NCI-H1092 (cell line): ENCODE results near the gene APC2.

Source experiments
- DNase-seq: peaks from one replicate; lab custom pipeline; 2025; lab: John Stamatoyannopoulos, UW

Gene APC2

DNA sequence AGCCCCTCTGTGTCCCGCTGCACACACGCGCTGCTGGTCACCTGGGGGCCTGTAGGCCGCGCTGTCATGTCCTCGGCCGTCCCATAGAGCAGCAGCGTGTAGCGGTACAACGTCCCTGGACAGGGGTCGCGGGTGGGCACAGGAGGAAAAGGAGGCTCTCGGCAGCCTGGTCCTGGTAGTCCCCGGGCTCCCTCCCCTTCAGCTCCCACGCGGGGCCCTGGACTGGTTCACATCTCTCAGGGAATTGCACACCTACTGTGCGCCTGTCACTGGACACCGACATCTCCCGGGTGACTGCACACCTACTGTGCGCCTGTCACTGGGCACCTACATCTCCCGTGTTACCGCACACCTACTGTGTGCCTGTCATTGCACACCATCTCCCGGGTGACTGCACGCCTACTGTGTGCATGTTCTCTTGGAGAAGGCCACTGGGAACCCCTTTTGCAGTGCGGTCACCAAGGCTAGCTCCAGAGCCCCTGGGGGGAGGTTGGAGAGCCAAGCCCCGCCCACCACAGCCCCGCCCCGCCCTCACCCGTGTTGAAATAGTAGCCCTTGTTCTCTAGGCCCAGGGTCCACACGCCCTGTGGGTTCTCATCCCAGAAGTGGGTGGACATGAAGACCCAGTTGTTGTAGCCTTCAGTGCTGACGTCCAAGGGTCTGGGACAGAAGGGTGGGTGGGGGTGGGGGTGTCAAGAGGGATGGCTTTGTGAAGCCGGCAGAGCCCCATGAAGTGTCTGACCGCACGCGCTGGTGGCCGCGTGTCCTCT is 32.6 kb downstream of the APC2 start:
- DNase-seq: no peak

DNA sequence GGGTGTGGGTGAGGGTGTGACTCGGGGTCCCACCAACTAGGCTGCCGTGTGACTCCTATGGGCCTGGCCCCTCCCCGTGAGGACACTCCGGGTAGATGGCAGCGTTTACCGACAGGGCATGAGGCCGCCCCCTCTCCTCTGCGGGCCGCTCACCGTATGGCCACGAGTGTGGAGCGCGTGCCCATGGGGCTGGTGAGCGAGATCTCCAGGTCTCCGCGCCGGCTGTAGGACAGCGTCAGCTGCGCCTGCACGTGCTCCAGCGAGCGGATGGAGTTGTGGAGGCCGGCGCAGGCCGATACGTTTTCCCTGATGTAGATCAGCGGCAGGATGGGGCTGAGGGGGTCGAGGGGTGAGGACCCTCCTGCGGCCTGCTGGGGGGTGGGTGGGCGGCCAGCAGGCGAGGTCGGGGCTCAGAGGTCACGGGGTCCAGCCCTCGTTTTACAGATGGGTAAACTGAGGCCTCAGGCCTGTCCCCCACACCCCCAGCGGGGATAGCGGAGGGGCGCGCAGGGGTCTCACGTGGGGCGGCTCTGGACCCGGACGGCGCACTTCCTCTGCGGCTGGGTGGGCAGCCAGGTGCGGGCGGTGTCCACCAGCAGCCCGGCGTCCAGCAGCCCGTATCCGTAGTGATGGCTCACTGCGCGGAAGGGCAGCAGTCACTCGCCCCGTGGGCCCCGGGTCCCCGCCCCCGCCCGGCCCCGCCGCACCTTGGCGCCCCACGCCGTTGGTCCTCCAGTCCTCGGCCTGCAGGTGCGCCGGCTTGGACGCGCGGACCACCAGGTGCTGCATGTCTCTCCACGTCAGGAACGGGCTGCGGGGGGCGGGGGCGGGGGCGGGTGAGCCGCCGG is 33.4 kb downstream of the APC2 start:
- DNase-seq: no peak

DNA sequence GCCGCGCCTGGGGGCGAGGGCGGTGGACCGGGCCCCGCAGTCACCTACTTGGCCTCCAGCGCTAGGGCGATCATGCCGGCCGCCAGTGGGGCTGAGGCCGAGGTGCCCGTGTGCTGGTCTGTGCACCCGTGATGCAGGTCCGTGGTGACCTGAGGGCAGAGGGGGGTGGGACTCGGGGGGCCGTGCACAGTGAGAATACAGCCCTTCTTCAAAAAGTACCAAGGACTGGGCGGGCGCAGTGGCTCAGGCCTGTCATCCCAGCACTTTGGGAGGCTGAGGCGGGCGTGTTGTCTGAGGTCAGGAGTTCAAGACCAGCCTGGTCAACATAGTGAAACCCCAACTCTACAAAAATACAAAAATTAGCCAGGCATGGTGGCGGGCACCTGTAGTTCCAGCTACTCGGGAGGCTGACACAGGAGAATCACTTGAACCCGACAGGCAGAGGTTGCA is 34.1 kb downstream of the APC2 start:
- no peak for DNase-seq

DNA sequence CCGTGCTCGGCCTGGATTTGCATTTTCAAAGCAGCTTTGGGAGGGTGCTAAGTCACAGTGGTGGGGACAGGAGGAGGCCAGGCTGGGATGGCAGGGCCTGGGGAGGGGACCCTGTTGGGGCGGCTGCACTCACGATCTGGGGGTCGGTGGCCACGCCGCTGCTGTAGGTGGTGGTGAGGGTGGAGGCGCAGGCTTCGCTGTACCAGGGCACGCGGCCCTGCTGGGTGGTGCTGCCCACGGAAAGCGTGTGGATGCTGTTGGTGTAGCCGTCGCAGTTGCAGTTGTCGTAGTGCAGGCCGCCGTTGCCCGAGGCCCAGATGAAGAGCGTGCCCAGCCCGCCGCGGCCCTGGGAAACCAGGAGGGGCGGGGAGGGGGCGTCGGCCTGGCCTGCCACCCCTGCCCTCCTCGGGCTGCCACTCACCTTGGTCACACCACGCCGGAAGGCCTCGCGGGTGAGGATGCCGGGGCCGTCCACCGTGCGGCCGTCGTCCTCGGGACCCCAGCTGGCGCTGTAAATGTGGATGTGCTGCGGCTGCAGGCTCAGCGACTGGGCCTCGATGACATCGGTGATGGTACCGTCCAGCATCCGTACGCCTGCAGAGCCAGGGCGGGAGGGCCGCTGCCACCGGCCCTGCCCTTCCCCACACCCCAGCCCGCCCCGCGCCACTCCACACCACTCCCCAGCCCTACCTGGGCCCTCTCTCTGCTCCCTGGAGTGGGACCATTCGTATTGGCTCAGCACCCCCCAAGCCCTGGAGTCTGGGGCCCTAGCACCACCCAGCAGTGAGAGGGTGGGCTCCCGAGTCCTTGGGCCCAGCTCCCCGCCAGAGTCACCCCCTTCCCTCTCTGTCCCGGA is 37.0 kb downstream of the APC2 start:
- DNase-seq: no peak

DNA sequence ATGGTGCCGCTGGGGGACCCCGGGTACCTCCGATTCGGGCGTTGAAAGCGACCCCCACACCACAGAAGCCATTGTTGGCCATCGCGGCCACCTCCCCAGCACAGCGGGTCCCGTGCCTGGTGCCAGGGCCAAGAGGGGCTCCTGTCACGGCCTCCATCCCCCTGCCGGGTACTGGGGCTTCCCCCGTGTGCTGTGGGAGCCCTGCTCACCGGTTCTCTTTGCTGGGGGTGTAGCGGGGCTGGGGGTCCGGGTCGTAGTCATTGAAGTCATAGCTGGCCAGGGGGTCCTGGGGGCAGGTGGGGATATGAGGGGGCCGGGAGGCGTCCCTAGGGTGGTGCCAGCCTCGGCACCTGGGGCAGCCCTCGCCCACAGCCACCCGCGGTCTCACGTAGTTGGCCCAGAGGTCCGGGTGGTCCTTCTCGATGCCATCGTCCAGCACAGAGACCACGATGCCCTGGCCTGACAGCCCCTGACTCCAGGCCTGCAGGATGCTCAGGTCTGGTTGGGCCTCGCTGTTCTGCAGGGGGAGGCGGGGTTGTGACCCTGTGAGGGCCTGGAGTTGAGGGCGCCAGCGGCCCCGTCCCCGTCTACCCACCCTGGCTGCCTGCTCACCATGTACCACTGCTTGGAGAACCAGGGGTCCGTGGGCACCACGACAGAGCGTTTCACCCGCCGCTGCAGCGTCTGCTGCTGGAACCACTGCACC is 37.8 kb downstream of the APC2 start:
- DNase-seq: no peak

DNA sequence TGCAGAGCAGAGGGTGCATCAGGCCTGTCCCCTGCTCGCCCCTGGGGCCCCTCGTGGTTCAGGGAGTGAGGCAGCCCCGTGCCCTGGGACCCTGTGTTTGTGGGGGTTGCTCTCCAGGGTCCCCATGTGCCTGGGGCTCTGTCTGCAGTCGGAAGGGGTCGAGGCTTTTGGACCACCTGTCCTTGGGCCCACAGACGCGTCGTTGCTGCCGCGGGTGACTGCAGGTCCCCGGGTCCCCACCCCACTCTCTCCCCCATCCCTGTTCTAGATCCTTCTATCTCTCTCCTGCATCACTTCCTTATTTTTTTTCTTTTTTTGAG is 38.3 kb downstream of the APC2 start:
- DNase-seq: no peak

DNA sequence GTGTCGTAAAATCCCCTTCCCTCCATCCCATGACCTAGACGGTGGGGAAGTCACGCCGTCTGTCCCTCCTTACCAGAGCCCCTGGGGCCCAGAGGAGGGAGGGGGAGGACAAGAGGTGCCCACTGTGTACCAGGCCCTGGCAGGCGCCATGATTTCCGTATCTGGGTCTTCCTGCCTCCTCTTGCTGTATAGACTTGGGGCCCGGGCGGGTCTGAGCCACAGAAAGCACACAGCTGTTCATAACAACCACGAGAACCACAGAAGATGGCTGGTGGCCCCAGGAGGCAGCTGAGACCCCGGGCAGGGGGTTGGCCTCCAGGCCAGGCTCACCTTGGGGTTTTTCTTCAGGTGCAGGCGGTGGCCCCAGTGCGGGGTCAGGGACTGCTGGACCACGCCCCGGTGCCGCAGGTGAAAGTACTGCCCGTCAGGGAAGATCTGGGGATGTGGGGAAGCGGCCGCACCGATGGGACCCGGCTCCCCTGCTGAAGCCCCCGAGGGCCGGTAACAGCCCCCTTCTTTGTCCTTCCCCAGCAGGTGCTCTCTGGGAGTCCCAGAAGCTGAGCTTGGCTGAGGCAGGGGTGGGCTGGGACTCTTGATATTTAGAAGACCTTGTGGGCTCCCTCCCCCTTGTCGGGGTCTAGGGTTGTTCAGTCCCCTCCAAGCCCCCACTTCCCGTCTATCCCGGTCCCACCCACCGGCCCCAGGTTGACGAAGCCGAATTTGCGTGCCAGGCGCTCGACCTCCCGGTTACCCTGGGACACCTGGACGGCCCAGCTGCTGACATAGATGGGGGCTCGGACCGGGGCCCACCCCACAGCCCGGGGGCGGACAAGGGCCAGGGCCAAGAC is 39.8 kb downstream of the APC2 start:
- no peak for DNase-seq

DNA sequence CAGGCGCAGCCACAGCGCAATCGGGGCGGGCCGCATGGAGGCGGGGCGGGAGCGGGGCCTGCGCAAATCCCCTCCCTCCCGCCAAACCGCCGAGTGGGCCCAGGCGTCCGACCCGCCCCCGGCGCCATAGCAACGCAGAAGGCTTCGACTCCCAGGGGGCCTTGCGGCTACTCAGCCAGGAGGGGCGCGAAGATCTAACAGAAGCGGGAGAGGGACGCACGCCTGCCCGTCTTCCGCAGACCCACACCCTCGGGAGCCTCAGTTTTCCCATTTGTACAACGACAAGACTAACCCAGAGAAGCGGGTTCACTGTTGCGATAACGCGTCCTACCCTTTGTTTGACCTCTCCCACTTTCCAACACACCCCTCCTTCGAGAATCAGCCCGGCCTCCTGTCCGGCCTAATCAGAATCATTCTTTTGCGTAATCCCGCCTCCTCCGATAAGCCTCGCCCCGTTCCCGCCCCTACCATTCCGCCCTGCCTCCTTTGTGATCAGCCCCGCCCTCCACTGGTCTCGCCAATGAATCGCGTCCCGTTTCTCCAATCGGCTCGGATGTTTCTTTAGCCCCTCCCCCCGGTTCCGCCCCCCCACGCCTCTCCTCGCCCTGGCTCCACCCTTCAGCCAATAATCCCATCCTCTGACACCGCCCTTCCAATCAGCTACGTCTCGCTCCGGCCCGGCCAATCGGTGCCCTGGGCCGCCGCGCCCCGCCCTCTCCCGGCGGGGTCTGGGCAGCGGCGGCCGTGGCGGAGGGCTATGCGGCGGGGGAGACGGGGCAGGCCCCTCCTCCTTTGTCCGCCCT is 40.6 kb downstream of the APC2 start, which contains the start of gene PCSK4:
TSS of gene PCSK4 (minus strand) at position 40 of the 803 bp plus-strand sequence. CDS start at position 36, 4 bp downstream.
- DNase-seq: peak; percentile 97

DNA sequence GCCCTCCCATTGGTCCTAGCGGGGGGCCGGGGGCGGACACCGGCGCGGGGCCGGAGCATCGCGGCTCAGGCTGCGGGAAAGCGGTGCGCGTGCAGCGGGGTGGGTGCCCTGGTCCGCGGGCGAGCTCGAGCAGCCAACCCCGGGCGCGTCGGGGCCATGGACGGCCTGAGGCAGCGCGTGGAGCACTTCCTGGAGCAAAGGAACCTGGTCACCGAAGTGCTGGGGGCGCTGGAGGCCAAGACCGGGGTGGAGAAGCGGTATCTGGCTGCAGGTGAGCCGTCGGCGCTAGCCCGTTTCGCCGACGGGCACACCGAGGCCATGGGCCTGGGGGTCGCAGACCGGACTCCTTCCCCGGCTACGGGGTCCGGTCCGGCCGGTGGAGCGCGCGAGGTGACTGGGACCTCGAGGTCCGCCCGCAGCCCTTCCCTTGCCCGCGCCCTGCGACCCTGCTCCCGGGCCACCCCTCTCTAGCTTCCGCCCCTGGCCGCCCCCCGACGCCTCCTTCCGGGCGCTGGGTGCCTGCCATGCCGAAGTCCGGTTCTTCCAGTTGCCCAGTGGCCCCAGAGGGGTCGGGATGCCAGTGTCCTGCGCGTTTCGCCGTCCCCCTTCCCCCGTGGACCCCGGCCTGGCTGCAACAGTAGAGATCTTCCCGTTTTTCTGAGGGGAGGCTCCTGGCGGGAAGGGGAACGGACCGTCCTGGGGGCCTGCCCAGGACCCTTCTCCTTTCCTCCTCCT is 41.4 kb downstream of the APC2 start, which contains the start of gene REEP6:
TSS of gene REEP6 (plus strand) at position 68 of the 735 bp plus-strand sequence. CDS start at position 157, 89 bp downstream.
- no peak for DNase-seq

DNA sequence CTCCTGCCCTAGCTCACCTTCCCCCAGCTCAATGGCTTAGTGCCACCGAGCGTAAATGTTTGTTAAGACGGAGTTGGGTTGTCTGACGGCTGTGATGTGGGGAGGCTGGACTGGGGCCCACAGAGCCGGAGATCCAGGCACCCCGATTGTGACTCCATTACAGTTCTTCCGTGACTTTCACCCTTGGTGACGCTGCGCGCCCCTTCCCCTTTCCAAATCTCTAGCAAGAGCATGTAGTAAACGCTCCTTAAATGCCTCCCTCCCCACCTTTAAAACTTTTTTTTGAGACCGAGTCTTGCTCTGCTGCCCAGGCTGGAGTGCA is 41.9 kb downstream of the APC2 start:
- DNase-seq: no peak

DNA sequence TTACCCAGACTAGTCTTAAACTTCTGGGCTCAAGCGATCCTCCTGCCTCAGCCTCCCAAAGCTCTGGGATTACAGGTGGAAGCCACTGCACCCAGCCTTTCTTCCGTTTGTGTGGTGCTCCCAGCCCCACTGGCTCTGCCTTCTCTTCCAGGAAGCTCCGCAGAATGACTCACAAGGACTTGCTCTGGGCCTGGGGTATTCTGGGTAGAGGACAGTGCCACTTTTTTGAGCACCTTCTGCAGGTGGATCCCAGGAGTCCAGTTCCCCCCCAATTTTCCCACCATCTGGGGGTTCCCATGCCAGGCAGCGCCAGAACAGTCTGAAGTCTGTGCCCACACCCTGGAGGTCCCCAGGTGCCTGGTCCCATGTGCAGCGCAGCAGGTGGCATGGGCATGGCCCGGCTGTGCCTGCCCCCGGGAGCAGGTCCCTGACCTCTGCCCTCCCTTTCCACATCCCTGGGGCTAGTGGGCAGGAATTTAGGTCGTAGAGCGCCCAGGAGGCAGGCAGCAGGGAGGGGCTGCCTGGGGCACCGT is 42.6 kb downstream of the APC2 start:
- no peak for DNase-seq

DNA sequence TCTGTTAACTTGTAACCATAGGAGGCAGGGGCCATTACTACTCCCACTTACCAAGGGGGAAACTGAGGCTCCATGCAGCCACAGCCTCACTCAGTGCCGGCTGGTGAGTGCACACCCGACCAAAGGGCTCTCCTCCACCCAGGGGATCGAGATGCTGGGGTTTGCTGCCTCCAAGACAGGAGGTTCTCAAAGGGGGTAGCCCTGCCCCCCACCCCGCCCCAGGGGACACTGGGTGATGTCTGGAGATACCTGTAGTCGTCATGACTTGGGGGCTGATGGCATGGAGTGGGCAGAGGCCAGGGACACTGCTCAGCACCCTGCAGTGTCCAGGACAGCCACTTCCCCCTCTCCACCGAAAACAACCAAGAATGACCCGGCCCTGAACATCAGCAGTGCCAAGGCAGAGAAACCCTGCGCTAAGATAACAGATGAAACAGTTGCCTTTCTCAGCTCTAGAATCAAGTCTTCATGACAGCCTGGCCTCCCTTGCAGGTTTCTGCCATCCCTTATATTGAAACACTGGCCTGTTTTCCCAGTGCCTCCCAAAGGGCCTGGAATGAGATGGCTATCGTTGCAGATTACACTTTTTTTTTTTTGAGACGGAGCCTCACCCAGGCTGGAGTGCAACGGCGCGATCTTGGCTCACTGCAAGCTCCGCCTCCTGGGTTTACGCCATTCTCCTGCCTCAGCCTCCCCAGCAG is 44.3 kb downstream of the APC2 start:
- DNase-seq: no peak

DNA sequence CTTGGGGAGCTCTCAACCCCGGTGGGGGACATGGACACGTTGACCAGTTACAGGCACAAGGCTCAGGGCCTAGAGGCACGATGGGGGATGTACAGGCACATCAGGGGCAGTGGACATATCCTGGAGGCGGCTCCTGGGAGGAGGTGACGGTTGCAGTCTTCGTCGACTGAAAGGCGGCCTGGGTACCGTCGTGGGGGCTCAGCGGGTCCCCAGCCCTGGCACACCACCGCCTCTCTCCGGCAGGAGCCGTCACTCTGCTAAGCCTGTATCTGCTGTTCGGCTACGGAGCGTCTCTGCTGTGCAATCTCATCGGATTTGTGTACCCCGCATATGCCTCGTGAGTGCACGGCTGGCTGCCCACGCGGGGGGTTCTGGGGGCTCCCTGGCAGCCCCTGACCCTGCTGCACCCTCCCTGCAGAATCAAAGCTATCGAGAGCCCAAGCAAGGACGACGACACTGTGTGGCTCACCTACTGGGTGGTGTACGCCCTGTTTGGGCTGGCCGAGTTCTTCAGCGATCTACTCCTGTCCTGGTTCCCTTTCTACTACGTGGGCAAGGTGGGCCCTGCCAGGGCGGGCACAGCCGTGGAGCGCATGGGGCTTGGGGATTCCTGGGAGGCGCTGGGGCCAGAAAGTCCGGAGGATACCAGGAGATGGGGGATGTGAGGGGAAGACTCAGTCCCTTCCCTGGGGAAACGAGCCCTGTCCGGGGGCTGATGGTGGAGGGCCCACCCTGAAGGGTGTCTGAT is 45.3 kb downstream of the APC2 start:
- no peak for DNase-seq

DNA sequence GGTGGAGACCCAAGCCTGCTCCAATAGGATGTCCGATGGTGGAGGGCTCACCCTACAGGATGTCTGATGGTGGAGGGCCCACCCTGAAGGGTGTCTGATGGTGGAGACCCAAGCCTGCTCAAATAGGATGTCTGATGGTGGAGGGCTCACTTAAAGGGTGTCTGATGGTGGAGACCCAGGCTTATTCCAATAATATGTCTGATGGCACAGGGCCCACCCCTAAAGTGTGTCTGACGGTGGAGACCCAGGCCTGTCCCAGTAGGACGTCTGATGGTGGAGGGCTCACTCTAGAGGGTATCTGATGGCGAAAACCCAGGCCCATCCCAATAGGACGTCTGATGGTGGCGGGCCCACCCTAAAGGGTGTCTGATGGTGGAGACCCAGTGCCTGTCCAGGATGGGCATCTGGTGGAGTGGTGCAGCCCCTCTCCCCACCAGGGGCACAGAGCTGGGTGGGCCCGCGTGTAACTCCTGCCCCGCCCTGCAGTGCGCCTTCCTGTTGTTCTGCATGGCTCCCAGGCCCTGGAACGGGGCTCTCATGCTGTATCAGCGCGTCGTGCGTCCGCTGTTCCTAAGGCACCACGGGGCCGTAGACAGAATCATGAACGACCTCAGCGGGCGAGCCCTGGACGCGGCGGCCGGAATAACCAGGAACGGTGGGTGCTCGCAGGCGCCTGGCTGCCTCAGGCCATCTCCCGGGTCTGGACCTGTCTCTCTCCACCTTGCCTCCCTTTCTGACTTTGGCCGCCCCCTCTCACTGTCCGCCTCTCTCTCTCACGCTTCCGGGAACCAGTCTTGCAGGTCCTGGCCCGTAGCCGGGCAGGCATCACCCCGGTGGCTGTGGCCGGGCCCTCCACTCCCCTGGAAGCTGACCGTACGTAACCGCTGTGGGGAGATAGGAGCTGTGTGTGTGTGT is 46.1 kb downstream of the APC2 start:
- no peak for DNase-seq

DNA sequence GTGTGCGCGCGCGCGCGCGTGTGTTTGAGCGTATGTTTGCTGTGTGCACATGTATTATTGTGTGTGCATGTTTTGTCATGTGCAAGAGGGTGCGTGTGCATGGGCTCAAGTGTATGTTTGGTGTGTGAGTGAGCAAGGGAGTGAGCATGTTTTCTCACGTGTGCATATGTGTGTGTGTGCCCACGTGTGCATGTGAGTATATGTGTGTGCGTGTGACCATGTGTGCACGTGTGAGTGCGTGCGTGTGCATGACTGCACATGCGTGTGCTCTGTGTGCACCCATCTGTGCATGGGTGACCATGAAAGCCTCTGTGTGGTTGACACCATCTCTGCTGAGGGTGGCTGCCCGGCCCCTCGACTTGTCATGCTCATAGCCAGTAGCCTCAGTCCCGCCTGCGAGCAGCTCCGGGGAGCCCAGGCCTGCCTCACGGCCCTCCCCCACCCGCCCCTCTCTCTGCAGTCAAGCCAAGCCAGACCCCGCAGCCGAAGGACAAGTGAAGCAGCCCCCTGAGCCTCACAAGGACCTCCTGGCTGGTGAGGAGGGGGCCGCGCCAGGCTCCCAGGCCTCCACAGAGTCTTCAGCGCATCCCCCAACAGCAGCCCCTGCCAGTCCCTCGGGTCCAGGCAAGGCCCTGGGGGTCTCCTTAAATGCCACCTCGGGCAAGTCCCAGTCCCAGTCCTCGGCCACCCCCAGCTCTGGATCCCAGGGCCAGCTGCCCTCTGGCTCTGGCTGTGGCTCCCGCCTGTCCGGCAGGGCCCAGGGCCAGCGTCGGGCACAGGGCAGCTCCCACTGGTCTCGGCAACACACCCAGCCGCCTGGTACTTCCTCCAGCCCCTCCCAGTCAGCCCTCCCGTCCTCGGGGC is 47.0 kb downstream of the APC2 start:
- no peak for DNase-seq
